Fibroblast of the aortic adventitia (primary cell): ENCODE data around the gene FAM3A. TPM values are rescaled to one million over a fixed set of nuclear protein-coding genes. Genes with fewer than 3 reads are reported as not detected.

Experiments used
- DNase-seq: peaks from one replicate; pipeline ENCODE4 v3.0.0-alpha.2; 2010; ENCODE audit warnings: low read depth
- H3K4me3 ChIP-seq: 2 replicates; pipeline ENCODE4 v1.5.1; 2011; ENCODE audit warnings: low read depth, mild to moderate bottlenecking, control low read depth, low read length, moderate library complexity
- small RNA-seq: library from RNA; depleted of rRNA; stranded (forward); fragments of <200 nt; gene quantifications from one replicate; pipeline ENCODE3, GENCODE V24; 2012
- total RNA-seq: library from RNA; depleted of rRNA; stranded (reverse); fragments of >200 nt; gene quantifications from 2 replicates; pipeline ENCODE4 v1.2.3, GENCODE V29; 2012; ENCODE audit warnings: low replicate concordance
- TF ChIP-seq, protein P1 (sequence below): IDR thresholded peaks from 2 replicates; pipeline ENCODE4 v1.5.1; 2011; ENCODE audit warnings: mild to moderate bottlenecking, low read length, control low read depth, inconsistent platforms; ENCODE audit not compliant: insufficient read depth

FAM3A gene
- total RNA-seq, 1 donor, result 20.0 TPM

DNA sequence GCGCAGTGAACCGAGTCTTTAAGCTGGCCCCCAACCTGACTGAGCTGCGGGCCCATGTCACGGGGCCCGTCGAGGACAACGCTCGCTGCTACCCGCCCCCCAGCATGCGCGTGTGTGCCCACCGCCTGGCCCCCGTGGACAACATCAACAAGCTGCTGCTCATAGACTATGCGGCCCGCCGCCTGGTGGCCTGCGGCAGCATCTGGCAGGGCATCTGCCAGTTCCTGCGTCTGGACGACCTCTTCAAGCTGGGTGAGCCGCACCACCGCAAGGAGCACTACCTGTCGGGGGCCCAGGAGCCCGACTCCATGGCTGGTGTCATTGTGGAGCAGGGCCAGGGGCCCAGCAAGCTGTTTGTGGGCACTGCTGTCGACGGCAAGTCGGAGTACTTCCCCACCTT is 55.7 kb downstream of the FAM3A start:
- DNase-seq, result no peak
- H3K4me3 ChIP-seq, result peak overlapping the region; percentile 75
- TF ChIP-seq, protein P1, sequence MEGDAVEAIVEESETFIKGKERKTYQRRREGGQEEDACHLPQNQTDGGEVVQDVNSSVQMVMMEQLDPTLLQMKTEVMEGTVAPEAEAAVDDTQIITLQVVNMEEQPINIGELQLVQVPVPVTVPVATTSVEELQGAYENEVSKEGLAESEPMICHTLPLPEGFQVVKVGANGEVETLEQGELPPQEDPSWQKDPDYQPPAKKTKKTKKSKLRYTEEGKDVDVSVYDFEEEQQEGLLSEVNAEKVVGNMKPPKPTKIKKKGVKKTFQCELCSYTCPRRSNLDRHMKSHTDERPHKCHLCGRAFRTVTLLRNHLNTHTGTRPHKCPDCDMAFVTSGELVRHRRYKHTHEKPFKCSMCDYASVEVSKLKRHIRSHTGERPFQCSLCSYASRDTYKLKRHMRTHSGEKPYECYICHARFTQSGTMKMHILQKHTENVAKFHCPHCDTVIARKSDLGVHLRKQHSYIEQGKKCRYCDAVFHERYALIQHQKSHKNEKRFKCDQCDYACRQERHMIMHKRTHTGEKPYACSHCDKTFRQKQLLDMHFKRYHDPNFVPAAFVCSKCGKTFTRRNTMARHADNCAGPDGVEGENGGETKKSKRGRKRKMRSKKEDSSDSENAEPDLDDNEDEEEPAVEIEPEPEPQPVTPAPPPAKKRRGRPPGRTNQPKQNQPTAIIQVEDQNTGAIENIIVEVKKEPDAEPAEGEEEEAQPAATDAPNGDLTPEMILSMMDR, result no peak

DNA sequence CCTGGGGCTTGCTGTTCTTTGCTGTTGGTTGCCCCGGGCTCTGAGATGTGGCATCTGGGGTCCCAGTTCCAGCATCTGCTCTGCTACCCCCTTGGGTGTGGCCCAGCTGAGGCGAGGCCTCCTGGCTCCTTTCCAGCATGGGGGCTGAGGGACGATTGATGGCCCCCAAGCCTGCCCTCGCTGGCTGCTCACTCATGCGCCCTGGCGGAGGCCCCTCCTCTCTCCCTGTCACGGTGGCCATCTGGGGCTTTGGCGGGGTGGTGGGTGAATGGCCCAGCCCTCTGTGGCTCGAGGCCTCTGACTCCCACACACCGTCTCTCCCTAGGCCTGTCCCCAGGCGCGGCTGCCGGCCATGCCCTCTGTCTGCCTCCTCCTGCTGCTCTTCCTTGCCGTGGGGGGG is 56.2 kb downstream of the FAM3A start:
- DNase-seq, result no peak
- H3K4me3 ChIP-seq, result peak overlapping the region; percentile 75
- TF ChIP-seq, protein P1, result no peak

DNA sequence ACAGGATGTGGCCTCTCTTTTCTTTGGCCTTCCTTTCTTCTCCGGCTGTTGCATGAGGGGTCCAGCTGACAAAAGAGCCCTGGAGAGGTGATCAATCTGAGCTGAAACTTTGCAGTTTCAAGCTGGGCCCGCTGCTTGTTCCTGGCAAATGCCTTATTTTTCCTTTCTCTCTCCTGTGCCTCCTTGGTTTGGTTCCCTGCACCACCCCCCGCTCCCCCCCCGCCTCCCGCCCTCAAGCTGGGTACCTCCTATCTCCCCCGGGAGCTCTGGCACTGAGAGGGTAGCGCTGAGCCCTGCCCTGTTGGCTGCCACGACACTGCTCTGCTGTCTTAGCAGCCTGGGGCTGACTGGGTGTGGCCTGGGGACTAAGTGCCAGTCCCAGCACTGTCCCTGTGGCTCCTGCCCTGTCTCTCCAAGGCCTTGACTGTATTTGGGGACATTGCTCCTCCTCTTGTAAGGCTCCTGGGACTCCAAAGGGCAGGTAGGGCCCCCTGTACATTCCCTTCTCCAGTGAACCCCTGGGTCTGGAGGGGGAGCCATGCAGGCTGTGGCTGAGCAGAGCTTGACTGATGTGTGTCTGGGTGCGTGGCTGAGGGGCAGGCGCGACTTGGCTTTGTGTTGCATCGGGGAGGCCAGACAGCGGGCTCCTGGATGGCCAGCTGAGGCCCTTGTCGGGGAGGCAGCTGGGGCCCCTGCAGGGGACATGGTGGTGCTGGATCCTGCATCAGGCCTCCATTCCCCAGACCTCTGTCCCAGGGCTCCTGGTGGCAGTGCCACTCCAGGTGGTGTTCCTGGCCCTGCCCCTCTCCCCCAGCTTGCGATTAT is 56.9 kb downstream of the FAM3A start:
- H3K4me3 ChIP-seq, result peak overlapping the region; percentile 75
- TF ChIP-seq, protein P1, result no peak
- no peak for DNase-seq

DNA sequence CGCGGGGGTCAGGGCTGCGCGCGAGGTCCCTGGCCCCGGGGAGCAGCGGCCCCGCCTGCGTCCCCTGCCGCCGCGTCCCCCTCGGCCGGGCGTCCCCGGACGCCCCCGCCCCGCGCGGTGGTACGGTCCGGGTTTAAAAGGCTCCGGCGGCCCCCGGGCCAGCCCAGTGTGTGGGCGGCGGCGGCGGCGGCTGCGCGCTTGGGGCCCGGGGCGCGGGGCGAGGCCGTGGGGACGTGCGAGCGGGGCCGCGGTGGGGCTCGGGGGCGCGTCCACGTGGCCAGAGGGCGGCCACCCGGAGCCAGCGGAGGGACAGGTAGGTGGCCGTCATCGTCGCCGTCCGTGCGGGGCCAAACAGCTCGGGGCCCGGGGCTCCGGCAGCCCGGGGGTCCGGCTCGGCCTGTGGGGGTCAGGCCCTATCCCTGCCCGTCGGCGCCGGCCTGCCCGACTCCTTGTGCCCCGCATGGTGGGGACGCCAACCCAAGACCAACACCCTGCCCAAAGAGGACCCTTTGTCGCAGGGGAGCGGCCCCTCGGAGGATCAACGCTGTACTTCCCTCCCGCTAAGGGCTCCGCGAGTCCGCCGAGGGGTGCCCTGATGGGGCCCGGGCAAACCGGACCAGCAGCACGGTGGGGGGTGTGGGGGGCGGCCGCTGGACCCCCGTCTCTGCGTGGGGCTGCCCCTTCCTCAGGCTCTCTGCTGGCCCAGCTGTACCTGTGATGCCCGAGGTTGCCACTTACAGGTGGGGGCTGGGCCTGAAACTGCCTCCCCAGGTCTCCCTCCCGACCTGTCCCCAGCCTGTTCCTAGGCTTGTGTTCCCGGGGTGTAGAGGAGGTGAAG is 57.7 kb downstream of the FAM3A start, which contains the start of gene PLXNA3:
TSS of gene PLXNA3 (plus strand) at position 166 of the 838 bp plus-strand sequence. CDS start 1,903 bp downstream, outside the sequence.
- DNase-seq, result no peak
- peak within 1 kb of the TSS; percentile 75 for H3K4me3 ChIP-seq
- TF ChIP-seq, protein P1, result no peak

DNA sequence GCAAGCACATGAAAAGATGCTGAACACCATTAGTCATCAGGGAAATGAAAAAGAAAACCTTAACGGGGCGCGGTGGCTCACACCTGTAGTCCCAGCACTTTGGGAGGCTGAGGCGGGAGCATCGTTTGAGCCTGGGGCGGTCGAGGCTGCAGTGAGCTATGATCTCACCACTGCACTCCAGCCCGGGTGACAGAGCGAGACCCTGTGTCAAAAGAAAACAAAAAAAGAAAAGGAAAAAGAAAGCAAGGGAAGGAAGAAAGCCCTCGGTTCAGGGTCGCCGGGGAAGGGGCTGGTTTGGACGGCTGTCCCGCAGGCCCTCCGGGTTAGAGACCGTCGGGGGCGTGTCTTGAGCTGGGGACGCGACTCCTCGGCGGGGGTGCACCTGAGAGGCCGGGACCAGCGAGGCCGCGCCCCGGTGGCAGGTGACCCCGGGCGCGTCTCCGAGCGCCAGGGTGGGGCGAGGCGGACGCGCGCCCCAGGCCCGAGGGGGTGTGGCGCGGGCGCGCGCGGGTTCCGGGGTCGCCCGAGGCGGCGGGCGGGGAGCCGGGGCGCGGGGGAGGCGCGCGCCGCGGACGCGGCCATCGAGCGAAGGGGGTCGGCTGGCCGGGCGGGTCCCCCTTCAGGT is 58.4 kb downstream of the FAM3A start:
- peak overlapping the region; percentile 58 for H3K4me3 ChIP-seq
- DNase-seq, result no peak
- TF ChIP-seq, protein P1, result no peak

Small RNA genes within 50 kb of the gene (small RNA-seq; reads per million reads assigned to genes)
- not detected for gene RN7SL697P

Other genes with a start within 250 kb of the FAM3A start
- gene TEX28, start 221.1 kb downstream of the FAM3A start, total RNA-seq, result not detected in 2 replicates
- not detected in 2 replicates for gene TKTL1, start 220.4 kb downstream of the FAM3A start, total RNA-seq
- 549 and 1,365 TPM in 2 replicates for gene FLNA, start 141.6 kb downstream of the FAM3A start, total RNA-seq
- 9.6 and 29.9 TPM in 2 replicates for gene EMD, start 136.9 kb downstream of the FAM3A start, total RNA-seq
- 1,297 and 3,230 TPM in 2 replicates for gene RPL10, start 117.9 kb downstream of the FAM3A start, total RNA-seq
- gene DNASE1L1, start 107.0 kb downstream of the FAM3A start, total RNA-seq, result 15.8 and 31.0 TPM in 2 replicates
- 18.0 and 30.9 TPM in 2 replicates for gene TAFAZZIN, start 104.7 kb downstream of the FAM3A start, total RNA-seq
- gene ATP6AP1, start 87.6 kb downstream of the FAM3A start, total RNA-seq, result 33.2 and 36.1 TPM in 2 replicates
- 53.9 and 115 TPM in 2 replicates for gene GDI1, start 79.1 kb downstream of the FAM3A start, total RNA-seq
- 39.0 and 99.0 TPM in 2 replicates for gene FAM50A, start 72.1 kb downstream of the FAM3A start, total RNA-seq
- 11.9 and 25.8 TPM in 2 replicates for gene PLXNA3, start 58.0 kb downstream of the FAM3A start, total RNA-seq
- 19.1 and 31.6 TPM in 2 replicates for gene LAGE3, start 37.0 kb downstream of the FAM3A start, total RNA-seq
- 10.9 and 35.0 TPM in 2 replicates for gene UBL4A, start 29.6 kb downstream of the FAM3A start, total RNA-seq
- 23.9 and 28.6 TPM in 2 replicates for gene SLC10A3, start 25.6 kb downstream of the FAM3A start, total RNA-seq
- gene G6PD, start 30.6 kb upstream of the FAM3A start, total RNA-seq, result 45.5 and 126 TPM in 2 replicates
- 17.1 and 37.2 TPM in 2 replicates for gene IKBKG, start 31.4 kb upstream of the FAM3A start, total RNA-seq
- gene CTAG1A, start 68.9 kb upstream of the FAM3A start, total RNA-seq, result not detected in 2 replicates
- not detected in 2 replicates for gene CTAG1B, start 103.0 kb upstream of the FAM3A start, total RNA-seq
- not detected in 2 replicates for gene CTAG2, start 137.3 kb upstream of the FAM3A start, total RNA-seq
- gene GAB3, start 234.8 kb upstream of the FAM3A start, total RNA-seq, result 1.2 and 4.2 TPM in 2 replicates
- gene DKC1, start 246.6 kb upstream of the FAM3A start, total RNA-seq, result 36.5 and 47.8 TPM in 2 replicates